HCT116 (cell line): ENCODE data around the gene IL22RA1. TPM values are rescaled to one million over a fixed set of nuclear protein-coding genes. Genes with fewer than 3 reads are reported as not detected.

Source experiments
- ATAC-seq: fragments of 200-7000 bp; cut with Tn5 transposase; 2 replicates; pipeline ENCODE4 v1.9.1; 2020; ENCODE audit warnings: mild to moderate bottlenecking, moderate library complexity
- BruUV-seq: library from RNA; stranded (reverse); fragments of 400-500 nt; replicated peaks from 2 replicates; lab custom pipeline; 2021; lab: Mats Ljungman, UMichigan
- CTCF ChIA-PET: fragments of 300-600 bp; sonication (Branson Sonifier 250); formaldehyde crosslinking; loops from one replicate; lab custom pipeline; 2021; ENCODE audit warnings: antibody characterized with exemption; lab: Charles Lee
- POLR2A ChIA-PET: fragments of 300-600, 350-600 bp; sonication (Branson Sonifier 250); formaldehyde crosslinking; loops from one replicate; lab custom pipeline; 2021; ENCODE audit warnings: antibody characterized with exemption; lab: Charles Lee
- RAD21 ChIA-PET, 2 experiments: fragments of 300-600 bp; sonication (Branson Sonifier 250); formaldehyde crosslinking; loops; one replicate each; lab custom pipeline; 2023; ENCODE audit warnings: low total read pairs in 2 of 2; ENCODE audit not compliant: uncharacterized antibody in 2 of 2, unreplicated experiment in 2 of 2, low non-redundant PET in 1 of 2; lab: Charles Lee
- DNase-seq: peaks from one replicate; pipeline ENCODE4 v3.0.0-alpha.2; 2010; ENCODE audit warnings: low read depth, low spot score
- H2AFZ ChIP-seq: fragments of 200-600 bp; shearing (Covaris generic), sonication (generic); 2 replicates; pipeline ENCODE4 v1.6.1; 2017; ENCODE audit warnings: low read depth, mixed run types, mixed read lengths, antibody characterized with exemption, low read length; ENCODE audit not compliant: poor library complexity, severe bottlenecking
- H3K27ac ChIP-seq: 2 replicates; pipeline ENCODE4 v1.5.1; 2012; ENCODE audit warnings: low read depth, low read length
- H3K27me3 ChIP-seq: fragments of 200-600 bp; sonication (generic); 2 replicates; pipeline ENCODE4 v1.6.1; 2016; ENCODE audit warnings: mixed run types, low read length, mixed read lengths; ENCODE audit not compliant: insufficient read depth
- H3K36me3 ChIP-seq, 2 experiments: fragments of 200-500 bp in 1 of 2; fragments of 200-600 bp in 1 of 2; sonication (Bioruptor generic) in 1 of 2; sonication (generic) in 1 of 2; 2 replicates each; pipeline versions ENCODE4 v1.5.1 to v1.6.1; 2014 to 2016; ENCODE audit warnings: low read length in 2 of 2, inconsistent platforms in 1 of 2, mixed read lengths in 1 of 2, mixed run types in 1 of 2; ENCODE audit not compliant: insufficient read depth in 2 of 2, control insufficient read depth in 1 of 2
- H3K4me1 ChIP-seq, 2 experiments: fragments of 200-600 bp in 1 of 2; sonication (generic) in 1 of 2; 2 replicates each; pipeline versions ENCODE4 v1.5.1 to v1.6.1; 2012 to 2017; ENCODE audit warnings: low read length in 2 of 2, inconsistent platforms in 1 of 2, mild to moderate bottlenecking in 1 of 2, mixed read lengths in 1 of 2, mixed run types in 1 of 2, moderate library complexity in 1 of 2; ENCODE audit not compliant: insufficient read depth in 2 of 2, control insufficient read depth in 1 of 2
- H3K4me2 ChIP-seq: fragments of 200-600 bp; sonication (generic); 2 replicates; pipeline ENCODE4 v1.6.1; 2017; ENCODE audit warnings: mixed run types, low read length, mixed read lengths
- H3K4me3 ChIP-seq, 2 experiments: fragments of 200-600 bp in 1 of 2; sonication (generic) in 1 of 2; replicated peaks in 1 of 2; 2 replicates each; pipeline ENCODE4 v1.5.1; 2011 to 2016; ENCODE audit warnings: low read length in 2 of 2, control low read depth in 1 of 2, low read depth in 1 of 2, mild to moderate bottlenecking in 1 of 2, mixed read lengths in 1 of 2, mixed run types in 1 of 2
- H3K79me2 ChIP-seq: fragments of 200-600 bp; sonication (generic); 2 replicates; pipeline ENCODE4 v1.6.1; 2017; ENCODE audit warnings: mild to moderate bottlenecking, mixed run types, low read length, moderate library complexity, mixed read lengths; ENCODE audit not compliant: insufficient read depth
- H3K9ac ChIP-seq: fragments of 200-600 bp; sonication (generic); 2 replicates; pipeline ENCODE4 v1.6.1; 2016; ENCODE audit warnings: low read length, mixed read lengths
- H3K9me2 ChIP-seq: fragments of 200-600 bp; sonication (generic), shearing (Covaris generic); 2 replicates; pipeline ENCODE4 v1.6.1; 2017; ENCODE audit warnings: mixed run types, mild to moderate bottlenecking, moderate library complexity; ENCODE audit not compliant: insufficient read depth
- H3K9me3 ChIP-seq, 2 experiments: fragments of 200-500 bp in 1 of 2; fragments of 200-600 bp in 1 of 2; sonication (Bioruptor generic) in 1 of 2; sonication (generic) in 1 of 2; 2 replicates each; pipeline ENCODE4 v1.6.1; 2014 to 2017; ENCODE audit warnings: low read length in 2 of 2, mixed read lengths in 2 of 2, inconsistent platforms in 1 of 2, low read depth in 1 of 2, mild to moderate bottlenecking in 1 of 2, mixed run types in 1 of 2, moderate library complexity in 1 of 2; ENCODE audit not compliant: control insufficient read depth in 1 of 2, insufficient read depth in 1 of 2
- H4K20me1 ChIP-seq: fragments of 200-600 bp; sonication (generic), shearing (Covaris generic); 2 replicates; pipeline ENCODE4 v1.6.1; 2017; ENCODE audit warnings: mixed run types, mild to moderate bottlenecking, moderate library complexity; ENCODE audit not compliant: insufficient read depth
- CTCF ChIP-seq, 3 experiments: fragments of 200-600 bp in 1 of 3; sonication (generic) in 1 of 3; IDR thresholded peaks in 2 of 3; conservative IDR thresholded peaks in 1 of 3; 2 replicates each; pipeline ENCODE4 v1.5.1; 2012 to 2017; ENCODE audit warnings: low read depth in 2 of 3, low read length in 2 of 3, antibody characterized with exemption in 1 of 3, borderline replicate concordance in 1 of 3, control low read depth in 1 of 3, mild to moderate bottlenecking in 1 of 3, mixed read lengths in 1 of 3, mixed run types in 1 of 3, moderate library complexity in 1 of 3; ENCODE audit not compliant: insufficient read depth in 1 of 3
- EGR1 ChIP-seq: IDR thresholded peaks from 2 replicates; pipeline ENCODE4 v1.6.1; 2012; ENCODE audit warnings: low read depth
- ELF1 ChIP-seq: IDR thresholded peaks from 2 replicates; pipeline ENCODE4 v1.6.1; 2012; ENCODE audit warnings: low read depth, borderline replicate concordance
- EZH2 ChIP-seq: fragments of 200-600 bp; sonication (generic); IDR thresholded peaks from 2 replicates; pipeline ENCODE4 v1.6.1; 2017; ENCODE audit warnings: antibody characterized with exemption, mixed run types
- EZH2phosphoT487 ChIP-seq: fragments of 200-600 bp; IDR thresholded peaks from 2 replicates; pipeline ENCODE4 v1.6.1; 2018; ENCODE audit warnings: antibody characterized with exemption, borderline replicate concordance
- FOSL1 ChIP-seq: IDR thresholded peaks from 2 replicates; pipeline ENCODE4 v1.6.1; 2012; ENCODE audit warnings: low read depth
- JUND ChIP-seq: IDR thresholded peaks from 2 replicates; pipeline ENCODE4 v1.6.1; 2012
- POLR2A ChIP-seq: IDR thresholded peaks from 2 replicates; pipeline ENCODE4 v1.7.0; 2011; ENCODE audit warnings: borderline replicate concordance; ENCODE audit not compliant: insufficient read depth, insufficient read length; ENCODE audit errors: extremely low read depth
- POLR2AphosphoS5 ChIP-seq: IDR thresholded peaks from 2 replicates; pipeline ENCODE4 v1.6.1; 2011; ENCODE audit warnings: mild to moderate bottlenecking, low read depth, low read length, moderate library complexity
- RAD21 ChIP-seq: IDR thresholded peaks from 2 replicates; pipeline ENCODE4 v1.6.1; 2012; ENCODE audit warnings: low read depth, mild to moderate bottlenecking
- REST ChIP-seq: IDR thresholded peaks from 2 replicates; pipeline ENCODE4 v1.6.1; 2012; ENCODE audit warnings: low read depth
- SRF ChIP-seq: IDR thresholded peaks from 2 replicates; pipeline ENCODE4 v1.6.1; 2012; ENCODE audit warnings: low read depth
- TCF7L2 ChIP-seq: IDR thresholded peaks from 2 replicates; pipeline ENCODE4 v1.7.0; 2011; ENCODE audit warnings: borderline replicate concordance, inconsistent platforms; ENCODE audit not compliant: insufficient read depth, insufficient read length; ENCODE audit errors: extremely low read depth
- YY1 ChIP-seq: IDR thresholded peaks from 2 replicates; pipeline ENCODE4 v1.6.1; 2011; ENCODE audit warnings: low read length, low read depth, moderate library complexity, mild to moderate bottlenecking; ENCODE audit not compliant: insufficient replicate concordance; ENCODE audit errors: extremely low read depth
- ZFX ChIP-seq: fragments of 450-650 bp; IDR thresholded peaks from 2 replicates; pipeline ENCODE4 v1.6.1; 2017
- ZNF274 ChIP-seq: fragments of 200-500 bp; sonication (Bioruptor generic); IDR thresholded peaks from 2 replicates; pipeline ENCODE4 v1.6.1; 2014; ENCODE audit warnings: mild to moderate bottlenecking, low read depth, low read length, inconsistent platforms
- intact Hi-C: fragments of 100-400 bp; cut with micrococcal nuclease; formaldehyde crosslinking; loops from 2 replicates; pipeline ENCODE4 v1.10.0; 2022
- total RNA-seq: library from RNA; stranded (reverse); gene quantifications from one replicate; pipeline ENCODE4 v1.2.1, GENCODE V29; 2021; ENCODE audit not compliant: unreplicated experiment

The IL22RA1 gene
- total RNA-seq, 1 experiment from 2014 or later = 2.1 TPM

- intact Hi-C loops = no loop called here
- H3K9me2 ChIP-seq = no peaks in the 10 kb centered on the region
- no peaks in the 10 kb centered on the region for H3K27me3 ChIP-seq
- BruUV-seq = no TSS peak
- no peak overlapping the region for H3K4me2 ChIP-seq
- ATAC-seq (no peak), DNase-seq (no peak)
- CTCF ChIA-PET = no interaction called here
- POLR2A ChIA-PET = no interaction called here
- no peaks in the 10 kb centered on the region for H4K20me1 ChIP-seq
- no peak overlapping the region for H2AFZ ChIP-seq
- peaks cover 0 to 4% of the 10 kb centered on the region in 2 experiments; a peak in 1 of 4 replicates for H3K36me3 ChIP-seq
- H3K27ac ChIP-seq = no peak overlapping the region
- RAD21 ChIA-PET = no interaction called here
- peaks cover 0 to 9% of the 10 kb centered on the region in 2 experiments; a peak in 1 of 4 replicates for H3K9me3 ChIP-seq
- H3K9ac ChIP-seq = no peak overlapping the region
- no peak overlapping the region for H3K4me3 ChIP-seq
- TF ChIP-seq EZH2phosphoT487 = no peak
- H3K79me2 ChIP-seq = no peaks in the 10 kb centered on the region
- H3K4me1 ChIP-seq = no peaks in the 10 kb centered on the region
Measured at GRCh38 chr1:24127134-24127800, 15.7 kb downstream of the IL22RA1 start.

DNA sequence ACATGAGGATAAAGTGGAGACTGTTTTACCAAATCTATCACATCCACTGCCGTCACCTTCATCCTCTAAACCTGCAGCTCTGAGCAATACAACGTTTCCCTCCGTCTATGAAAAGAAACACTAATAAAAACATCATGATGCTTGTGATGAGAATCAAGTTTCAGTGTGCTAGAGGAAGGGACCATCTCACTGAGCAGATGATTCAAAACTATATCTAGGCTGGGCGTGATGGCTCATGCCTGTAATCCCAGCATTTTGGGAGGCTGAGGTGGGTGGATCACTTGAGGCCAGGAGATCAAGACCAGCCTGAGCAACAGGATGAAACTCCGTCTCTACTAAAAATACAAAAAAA, 16.3 kb downstream of the IL22RA1 start:
- peaks cover 0 to 9% of the 10 kb centered on the region in 2 experiments; a peak in 1 of 4 replicates for H3K9me3 ChIP-seq
- H3K79me2 ChIP-seq = no peaks in the 10 kb centered on the region
- H3K9me2 ChIP-seq = no peaks in the 10 kb centered on the region
- intact Hi-C loops = no loop called here
- ATAC-seq (no peak), DNase-seq (no peak)
- H3K36me3 ChIP-seq = peaks cover 0 to 4% of the 10 kb centered on the region in 2 experiments; a peak in 1 of 4 replicates
- no peak overlapping the region for H3K27ac ChIP-seq
- RAD21 ChIA-PET = no interaction called here
- no peak overlapping the region for H3K4me2 ChIP-seq
- H3K9ac ChIP-seq = no peak overlapping the region
- H4K20me1 ChIP-seq = no peaks in the 10 kb centered on the region
- no peaks in the 10 kb centered on the region for H3K27me3 ChIP-seq
- POLR2A ChIA-PET = interaction anchor here (0.6 kb wide), 1 partner anchor 24 kb away, joined by 4 read pairs; no protein-coding TSS in a partner anchor
- H2AFZ ChIP-seq = no peak overlapping the region
- CTCF ChIA-PET = interaction anchor here (1.1 kb wide), 1 partner anchor 24 kb away, joined by 4 read pairs; no protein-coding TSS in a partner anchor
- no TSS peak for BruUV-seq
- H3K4me3 ChIP-seq = no peak overlapping the region
- H3K4me1 ChIP-seq = no peaks in the 10 kb centered on the region
- no peak for TF ChIP-seq REST
- no peak for TF ChIP-seq ZFX
- TF ChIP-seq JUND = no peak
- TF ChIP-seq CTCF (IDR thresholded peaks at IDR 0.05 in 2 of 3, conservative IDR thresholded peaks at IDR 0.05 in 1 of 3; ENCODE audit: borderline replicate concordance in 1 of 3, insufficient read depth in 1 of 3, low read depth in 2 of 3, low read length in 2 of 3) = no peak
- TF ChIP-seq POLR2AphosphoS5 = no peak
- TF ChIP-seq POLR2A = no peak
- no peak for TF ChIP-seq FOSL1
- TF ChIP-seq EGR1 = no peak
- no peak for TF ChIP-seq ZNF274
- no peak for TF ChIP-seq RAD21
- no peak for TF ChIP-seq TCF7L2
- TF ChIP-seq SRF = no peak
- no peak for TF ChIP-seq ELF1
- TF ChIP-seq YY1 = no peak
- no peak for TF ChIP-seq EZH2
